Heart left ventricle (tissue), 16 donors: ENCODE measurements around the gene HLA-F. TPM values are rescaled to one million over a fixed set of nuclear protein-coding genes. Genes with fewer than 3 reads are reported as not detected.
A peak's percentile ranks its signal among the peaks of the same experiment; 100 is the strongest.

Experiments used
- ATAC-seq, 4 donors: fragments of 200-7000 bp; cut with Tn5 transposase; one replicate each; pipeline ENCODE4 v1.9.1; 2020 to 2022; ENCODE audit warnings: moderate library complexity in 4 of 4, mild to moderate bottlenecking in 3 of 4, moderate number of reproducible peaks in 1 of 4
- DNase-seq, 5 donors: peaks; one replicate each; pipeline ENCODE4 v3.0.0-alpha.2; 2020
- H3K27ac ChIP-seq, 12 donors: fragments of 200-600 bp; sonication (generic) in 4 of 12; one replicate each; pipeline versions ENCODE4 v1.5.0 to v1.8.0; 2016 to 2022; ENCODE audit warnings: mild to moderate bottlenecking in 2 of 12
- H3K27me3 ChIP-seq, 9 donors: fragments of 200-600 bp; sonication (generic) in 2 of 9; one replicate each; pipeline versions ENCODE4 v1.5.1 to v1.8.0; 2016 to 2022; ENCODE audit warnings: mild to moderate bottlenecking in 3 of 9
- H3K36me3 ChIP-seq, 9 donors: fragments of 200-600 bp; sonication (generic) in 2 of 9; one replicate each; pipeline versions ENCODE4 v1.5.0 to v1.8.0; 2018 to 2022; ENCODE audit warnings: mild to moderate bottlenecking in 2 of 9
- H3K4me1 ChIP-seq, 12 donors: fragments of 200-600 bp; sonication (generic) in 4 of 12; one replicate each; pipeline versions ENCODE4 v1.5.0 to v1.8.0; 2016 to 2022; ENCODE audit warnings: mild to moderate bottlenecking in 3 of 12
- H3K4me3 ChIP-seq, 12 donors: fragments of 200-600 bp; sonication (generic) in 4 of 12; one replicate each; pipeline versions ENCODE4 v1.5.0 to v1.8.0; 2017 to 2022; ENCODE audit warnings: mild to moderate bottlenecking in 9 of 12, moderate library complexity in 4 of 12
- H3K9me3 ChIP-seq, 12 donors: fragments of 200-600 bp; sonication (generic) in 4 of 12; one replicate each; pipeline versions ENCODE4 v1.5.0 to v1.8.0; 2016 to 2022; ENCODE audit warnings: mild to moderate bottlenecking in 1 of 12
- CTCF ChIP-seq, 12 donors: fragments of 200-600 bp; sonication (generic) in 4 of 12; IDR thresholded peaks; one replicate each; pipeline versions ENCODE4 v1.5.0 to v1.8.0; 2018 to 2022; ENCODE audit warnings: antibody characterized with exemption in 12 of 12, mild to moderate bottlenecking in 5 of 12
- POLR2A ChIP-seq, 2 donors: fragments of 450-650 bp; IDR thresholded peaks; one replicate each; pipeline ENCODE4 v1.6.1; 2017; ENCODE audit warnings: antibody characterized with exemption in 2 of 2, mild to moderate bottlenecking in 2 of 2, moderate library complexity in 2 of 2
- WGBS, 4 donors: extraction: QIAGEN DNeasy Blood & Tissue Kit in 2 of 4; methylation state at CpG; one replicate each; pipeline versions ENCODE4 v1.1.5 to v1.1.7; 2013 to 2018; 5-methylcytosine and 5-hydroxymethylcytosine counted together
- intact Hi-C, 10 donors: fragments of 100-400 bp; cut with DNase I; formaldehyde crosslinking; loops; one replicate each; pipeline versions ENCODE4 v1.11.1 to v1.14.2; 2022
- polyA plus RNA-seq, 2 donors: library from polyadenylated mRNA; stranded (reverse); fragments of 200-250 nt; gene quantifications; one replicate each; pipeline ENCODE4 v1.2.3, GENCODE V29; 2013
- total RNA-seq, 9 donors: library from RNA; depleted of rRNA in 2 of 9; stranded (reverse); fragments of >200 nt in 2 of 9; fragmentation: NEBNext Ultra II Directional in 3 of 9; extraction: Animal tissue kit (Norgen Biotek cat#: 25700) in 3 of 9; gene quantifications; one replicate each; pipeline versions ENCODE4 v1.1.0 to v1.2.4, GENCODE V29; 2016 to 2023
- donor health status: ischemic (EF 13 %, LVEDD 7.1; RV severe dilation, severe dysfunction).
- donor health status: healthy with polysubstance abuse.
- donor health status: DM: no; HTN: yes; CAD: no.
- donor health status: DM: no; HTN: no; CAD: no.
- donor health status: ischemic (EF 25% LVEDD 6.9; RV normal size, moderate dysfunction).
- donor health status: ischemic (EF 25% LVEDD 5.7; RV mildly dilated, moderate dysfunction).
- donor health status: healthy.
- donor health status: DM: yes; HTN: yes; CAD: no.
- donor health status: ischemic (EF 35%, LVEDD 5.7; RV mildly dilated, moderate dysfunction).
- donor health status: nonischemic (EF 11% LVEDD 7.7; RV severe dilation, severe dysfunction).
- donor health status: DM: yes; HTN: yes; CAD: no.
- donor health status: PGD.
- donor health status: ischemic (EF 29% LVEDD 5.4; RV normal size, mild dysfunction).
- donor health status: nonischemic (EF 23%, LVEDD 6.1; RV moderate dilation, normal function).

HLA-F gene
- total and polyA plus RNA-seq, 11 donors: 23.1 to 228 (median 37.8) TPM

DNA sequence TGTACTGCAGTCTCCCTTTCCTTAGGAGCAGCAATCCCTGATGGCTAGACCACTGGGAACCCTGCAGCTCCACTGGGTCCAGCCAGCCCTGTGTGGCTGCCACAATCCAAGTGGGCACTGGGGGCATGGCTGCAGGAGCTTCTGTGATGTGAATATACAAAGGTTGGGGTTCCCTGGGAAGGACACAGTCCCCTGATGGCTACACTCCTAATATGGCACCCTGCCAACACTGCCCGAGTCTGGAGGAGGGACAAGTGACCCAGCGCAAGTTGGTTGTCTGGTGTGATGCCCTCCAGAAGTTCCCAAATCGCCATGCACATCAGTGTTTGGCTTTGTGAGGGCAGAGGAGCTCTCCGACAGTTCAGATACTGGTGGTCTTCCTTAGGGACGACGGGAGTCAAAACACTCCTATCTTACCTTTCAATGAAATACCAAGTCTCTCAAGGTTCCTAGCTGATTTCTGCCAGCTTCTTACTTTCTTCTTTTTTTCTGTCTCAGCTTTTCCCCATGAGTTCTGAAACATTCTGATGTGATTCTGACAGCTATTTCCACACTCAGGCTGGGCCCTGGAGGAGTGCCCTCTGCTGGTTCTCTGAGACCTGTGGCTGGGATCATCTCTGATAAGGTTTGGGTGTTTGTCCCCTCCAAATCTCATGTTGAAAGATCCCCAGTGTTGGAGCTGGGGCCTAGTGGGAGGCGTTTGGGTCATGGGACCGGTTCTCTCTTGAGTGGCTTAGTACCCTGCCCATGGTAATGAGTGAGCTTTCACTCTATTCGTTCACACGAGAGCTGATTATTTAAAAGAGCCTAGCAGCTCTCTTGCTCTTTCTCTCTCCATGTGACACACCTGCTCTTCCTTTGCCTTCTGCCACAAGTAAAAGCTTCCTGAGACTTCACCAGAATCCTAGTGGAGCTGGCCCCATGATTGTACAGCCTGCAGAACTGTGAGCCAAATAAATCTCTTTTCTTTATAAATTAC, 26.8 kb upstream of the HLA-F start:
- TF ChIP-seq POLR2A (IDR thresholded peaks at IDR 0.05): no peak
- peak in 11 of 12 donors; percentile 25 to 57 (median 41) for TF ChIP-seq CTCF (IDR thresholded peaks at IDR 0.05)
- 59 to 68% (median 62%) methylated on average over 10 of the region's 10 CpGs for WGBS, 4 donors
- H3K9me3 ChIP-seq: peaks cover 0 to 16% (median 0%) of the 10 kb centered on the region in 12 donors
- intact Hi-C loops: loop anchor here in 3 of 10 donors (2.0 to 5.0 kb wide), 3 partner anchors 44 to 49 kb away; no protein-coding TSS in a partner anchor
- H3K4me3 ChIP-seq: no peak overlapping the region
- ATAC-seq: peak in 3 of 4 donors; percentile 57 to 73 (median 70)
- H3K4me1 ChIP-seq: peaks cover 0 to 3% (median 0%) of the 10 kb centered on the region in 12 donors
- no peaks in the 10 kb centered on the region for H3K36me3 ChIP-seq
- DNase-seq: peak in 1 of 5 donors; percentile 51
- H3K27ac ChIP-seq: no peak overlapping the region
- H3K27me3 ChIP-seq: peaks cover 0 to 7% (median 0%) of the 10 kb centered on the region in 9 donors

DNA sequence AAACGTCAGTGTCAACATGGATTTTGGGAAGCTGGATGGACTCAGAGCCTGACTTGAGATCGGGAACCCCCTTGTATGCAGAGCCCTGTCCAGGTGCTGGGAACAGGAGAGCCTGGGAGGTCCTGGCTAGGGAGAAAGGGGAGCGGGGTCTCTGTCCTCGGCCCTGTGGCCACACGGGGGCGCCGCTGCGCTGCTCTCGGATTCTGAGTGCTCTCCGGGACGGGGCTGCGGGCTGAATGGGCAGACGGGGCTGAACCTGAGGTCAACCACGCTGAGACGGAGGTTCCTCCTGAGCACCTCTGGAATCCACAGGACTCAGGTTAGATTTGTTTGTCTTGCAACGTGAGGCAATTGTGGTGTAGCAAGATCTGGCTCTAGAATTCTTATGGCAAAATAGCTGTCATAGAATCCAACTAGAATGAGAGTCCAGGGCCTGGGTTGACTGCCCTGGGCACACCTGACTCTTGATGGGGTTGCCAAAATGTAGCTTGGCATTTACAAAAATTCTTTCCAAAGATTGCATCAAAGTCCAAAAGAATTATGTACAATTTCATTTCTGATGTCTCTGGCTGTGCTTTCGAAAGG, 20.6 kb upstream of the HLA-F start:
- DNase-seq (peak in 4 of 5 donors; percentile 54 to 91 (median 66)), ATAC-seq (peak in 3 of 4 donors; percentile 66 to 75 (median 71))
- Histone ChIP-seq H3K36me3 (no peaks in the 10 kb centered on the region), H3K4me1 (peaks cover 0 to 3% (median 0%) of the 10 kb centered on the region in 12 donors), H3K27ac (no peak overlapping the region), H3K9me3 (no peaks in the 10 kb centered on the region), H3K4me3 (no peak overlapping the region), H3K27me3 (peaks cover 0 to 20% (median 5%) of the 10 kb centered on the region in 9 donors)
- TF ChIP-seq CTCF (IDR thresholded peaks at IDR 0.05) (peak; percentile 25 to 88 (median 68)), POLR2A (IDR thresholded peaks at IDR 0.05) (no peak)
- WGBS, 4 donors: 8 to 44% (median 28%) methylated on average over 7 to 17 of the region's 17 CpGs
- intact Hi-C loops: loop anchor here in 7 of 10 donors (1.0 to 10.0 kb wide), 5 partner anchors 50 to 312 kb away; no protein-coding TSS in a partner anchor

GRCh38 chr6:29705389-29706231, 17.6 kb upstream of the HLA-F start:
- no peak overlapping the region for H3K27ac ChIP-seq
- H3K36me3 ChIP-seq: no peaks in the 10 kb centered on the region
- no peak overlapping the region for H3K4me3 ChIP-seq
- DNase-seq: peak in 1 of 5 donors; percentile 34
- peaks cover 0 to 20% (median 0%) of the 10 kb centered on the region in 12 donors for H3K4me1 ChIP-seq
- H3K27me3 ChIP-seq: peaks cover 0 to 25% (median 2%) of the 10 kb centered on the region in 9 donors
- TF ChIP-seq CTCF (IDR thresholded peaks at IDR 0.05) (peak in 11 of 12 donors; percentile 38 to 74 (median 65)), POLR2A (IDR thresholded peaks at IDR 0.05) (no peak)
- 24 to 39% (median 30%) methylated on average over 10 of the region's 10 CpGs for WGBS, 4 donors
- ATAC-seq: peak in 3 of 4 donors; percentile 64 to 70 (median 67)
- no peaks in the 10 kb centered on the region for H3K9me3 ChIP-seq
- intact Hi-C loops: loop anchor here in 8 of 10 donors (1.0 to 10.0 kb wide), 11 partner anchors 37 to 309 kb away; no protein-coding TSS in a partner anchor
